GM12873 (cell line): ENCODE measurements around the gene PLPPR4.

Experiments
- CTCF ChIP-seq: IDR thresholded peaks from 2 replicates; pipeline ENCODE4 v1.5.1; 2012; ENCODE audit warnings: low read depth, mild to moderate bottlenecking, moderate library complexity, low read length, control low read depth; ENCODE audit not compliant: insufficient read depth; ENCODE audit errors: missing control alignments

Gene PLPPR4

GRCh38 chr1:99282536-99282935, 18.2 kb downstream of the PLPPR4 start:
- no peak for TF ChIP-seq CTCF

- TF ChIP-seq CTCF = no peak
These were observed 28.6 kb downstream of the PLPPR4 start for GRCh38 chr1:99292886-99293285.

- no peak for TF ChIP-seq CTCF
These were observed 33.6 kb downstream of the PLPPR4 start for GRCh38 chr1:99297923-99298322.

GRCh38 chr1:99304725-99305282, 40.5 kb downstream of the PLPPR4 start:
- no peak for TF ChIP-seq CTCF

GRCh38 chr1:99305626-99306025, 41.3 kb downstream of the PLPPR4 start:
- no peak for TF ChIP-seq CTCF

- no peak for TF ChIP-seq CTCF
These were observed 41.8 kb downstream of the PLPPR4 start for GRCh38 chr1:99306056-99306455.

GRCh38 chr1:99306644-99307043, 42.4 kb downstream of the PLPPR4 start:
- TF ChIP-seq CTCF = no peak
